Neural progenitor cell (in vitro differentiated cells): ENCODE results near the gene ZFY. TPM values are rescaled to one million over a fixed set of nuclear protein-coding genes. Genes with fewer than 3 reads are reported as not detected.

Experiments
- DNase-seq: peaks from one replicate; pipeline ENCODE4 v3.0.0-alpha.2; 2016; ENCODE audit warnings: low spot score
- H2AFZ ChIP-seq: fragments of 200-600 bp; sonication (generic); replicated peaks from 2 replicates; pipeline ENCODE4 v1.6.1; 2016; ENCODE audit warnings: antibody characterized with exemption
- H3F3A ChIP-seq: fragments of 200-600 bp; sonication (generic); 2 replicates; pipeline ENCODE4 v1.6.1; 2016; ENCODE audit warnings: antibody characterized with exemption, low read depth
- H3K27ac ChIP-seq: fragments of 200-600 bp; sonication (generic); 2 replicates; pipeline ENCODE4 v1.5.1; 2016; ENCODE audit warnings: mild to moderate bottlenecking
- H3K27me3 ChIP-seq: fragments of 200-600 bp; sonication (generic); 2 replicates; pipeline ENCODE4 v1.6.1; 2016; ENCODE audit warnings: mild to moderate bottlenecking, moderate library complexity
- H3K36me3 ChIP-seq: fragments of 200-600 bp; sonication (generic); 2 replicates; pipeline ENCODE4 v1.5.1; 2016
- H3K4me1 ChIP-seq: fragments of 200-600 bp; sonication (generic); 2 replicates; pipeline ENCODE4 v1.6.1; 2016; ENCODE audit warnings: mixed run types
- H3K4me2 ChIP-seq: fragments of 200-600 bp; sonication (generic); 2 replicates; pipeline ENCODE4 v1.6.1; 2016
- H3K4me3 ChIP-seq: fragments of 200-600 bp; sonication (generic); 2 replicates; pipeline ENCODE4 v1.5.1; 2016
- H3K79me2 ChIP-seq: fragments of 200-600 bp; sonication (generic); 2 replicates; pipeline ENCODE4 v1.6.1; 2016; ENCODE audit warnings: low read depth
- H3K9ac ChIP-seq: fragments of 200-600 bp; sonication (generic); 2 replicates; pipeline ENCODE4 v1.6.1; 2016
- H3K9me3 ChIP-seq: fragments of 200-600 bp; sonication (generic); 2 replicates; pipeline ENCODE4 v1.5.1; 2016; ENCODE audit warnings: low read depth
- H4K20me1 ChIP-seq: fragments of 200-600 bp; sonication (generic); 2 replicates; pipeline ENCODE4 v1.6.1; 2016; ENCODE audit warnings: low read depth
- H3K27ac Mint-ChIP-seq: 3 replicates; pipeline ENCODE4 v1.8.0; 2021; ENCODE audit warnings: mixed read lengths
- H3K27me3 Mint-ChIP-seq: 2 replicates; pipeline ENCODE4 v1.8.0; 2022; ENCODE audit warnings: low read depth, mild to moderate bottlenecking, inconsistent platforms, moderate library complexity, mixed read lengths; ENCODE audit not compliant: insufficient read depth
- H3K36me3 Mint-ChIP-seq: 3 replicates; pipeline ENCODE4 v1.8.0; 2021; ENCODE audit warnings: mixed read lengths
- H3K4me1 Mint-ChIP-seq: 3 replicates; pipeline ENCODE4 v1.8.0; 2021; ENCODE audit warnings: mixed read lengths
- H3K4me3 Mint-ChIP-seq: 3 replicates; pipeline ENCODE4 v1.8.0; 2021; ENCODE audit warnings: mild to moderate bottlenecking, moderate library complexity, mixed read lengths
- H3K9me3 Mint-ChIP-seq: 3 replicates; pipeline ENCODE4 v1.8.0; 2020; ENCODE audit warnings: mixed read lengths
- CTCF ChIP-seq: fragments of 200-600 bp; sonication (generic); IDR thresholded peaks from 2 replicates; pipeline ENCODE4 v1.5.1; 2017; ENCODE audit warnings: antibody characterized with exemption, mild to moderate bottlenecking
- EZH2 ChIP-seq: fragments of 200-600 bp; sonication (generic); IDR thresholded peaks from 2 replicates; pipeline ENCODE4 v1.6.1; 2017; ENCODE audit warnings: antibody characterized with exemption, mild to moderate bottlenecking, moderate library complexity
- EZH2phosphoT487 ChIP-seq: fragments of 200-600 bp; sonication (generic); IDR thresholded peaks from 2 replicates; pipeline ENCODE4 v1.6.1; 2017; ENCODE audit warnings: antibody characterized with exemption
- total RNA-seq: library from RNA; depleted of rRNA; stranded (reverse); fragments of >200 nt; gene quantifications from 2 replicates; pipeline ENCODE4 v1.2.3, GENCODE V29; 2015; ENCODE audit warnings: low replicate concordance

The ZFY gene
- total RNA-seq, 1 donor from 2014 or later: not detected

- H3K9me3 ChIP-seq: no peaks in the 10 kb centered on the region
- no peak overlapping the region for H3K4me2 ChIP-seq
- H3K9ac ChIP-seq: no peak overlapping the region
- no peak overlapping the region for H3K4me3 Mint-ChIP-seq
- no peaks in the 10 kb centered on the region for H3F3A ChIP-seq
- no peak for TF ChIP-seq CTCF
- TF ChIP-seq EZH2: no peak
- no peak for TF ChIP-seq EZH2phosphoT487
- H3K36me3 ChIP-seq: no peaks in the 10 kb centered on the region
- no peak overlapping the region for H3K4me3 ChIP-seq
- no peak overlapping the region for H2AFZ ChIP-seq
- no peaks in the 10 kb centered on the region for H3K36me3 Mint-ChIP-seq
- no peaks in the 10 kb centered on the region for H3K79me2 ChIP-seq
- no peak overlapping the region for H3K27ac Mint-ChIP-seq
- no peaks in the 10 kb centered on the region for H4K20me1 ChIP-seq
- H3K27me3 ChIP-seq: no peaks in the 10 kb centered on the region
- no peak for DNase-seq
- no peak overlapping the region for H3K27ac ChIP-seq
- H3K4me1 Mint-ChIP-seq: no peaks in the 10 kb centered on the region
- no peaks in the 10 kb centered on the region for H3K4me1 ChIP-seq
- H3K9me3 Mint-ChIP-seq: no peaks in the 10 kb centered on the region
- no peaks in the 10 kb centered on the region for H3K27me3 Mint-ChIP-seq
These were observed 47.2 kb upstream of the ZFY start for GRCh38 chrY:2887955-2888354.

- no peaks in the 10 kb centered on the region for H3F3A ChIP-seq
- H3K4me3 ChIP-seq: no peak overlapping the region
- no peaks in the 10 kb centered on the region for H3K79me2 ChIP-seq
- no peaks in the 10 kb centered on the region for H3K36me3 Mint-ChIP-seq
- no peaks in the 10 kb centered on the region for H4K20me1 ChIP-seq
- no peak overlapping the region for H3K4me3 Mint-ChIP-seq
- no peaks in the 10 kb centered on the region for H3K9me3 Mint-ChIP-seq
- H3K27ac Mint-ChIP-seq: no peak overlapping the region
- H3K36me3 ChIP-seq: no peaks in the 10 kb centered on the region
- H3K27ac ChIP-seq: no peak overlapping the region
- H3K4me1 Mint-ChIP-seq: no peaks in the 10 kb centered on the region
- DNase-seq: no peak
- H3K27me3 ChIP-seq: no peaks in the 10 kb centered on the region
- H3K4me1 ChIP-seq: no peaks in the 10 kb centered on the region
- H3K27me3 Mint-ChIP-seq: no peaks in the 10 kb centered on the region
- TF ChIP-seq EZH2phosphoT487 (no peak), EZH2 (no peak), CTCF (no peak)
- H3K4me2 ChIP-seq: no peak overlapping the region
- H3K9ac ChIP-seq: no peak overlapping the region
- H2AFZ ChIP-seq: no peak overlapping the region
- no peaks in the 10 kb centered on the region for H3K9me3 ChIP-seq
These were observed 41.7 kb upstream of the ZFY start for GRCh38 chrY:2893471-2893870.

- no peaks in the 10 kb centered on the region for H4K20me1 ChIP-seq
These were observed 39.1 kb upstream of the ZFY start for GRCh38 chrY:2896050-2896449.

More at GRCh38 chrY:2896050-2896449, 39.1 kb upstream of the ZFY start:
- no peaks in the 10 kb centered on the region for H3K36me3 ChIP-seq
- H3K4me1 Mint-ChIP-seq: no peaks in the 10 kb centered on the region
- no peaks in the 10 kb centered on the region for H3K4me1 ChIP-seq
- no peaks in the 10 kb centered on the region for H3K27me3 ChIP-seq
- H3K27ac ChIP-seq: no peak overlapping the region
- no peaks in the 10 kb centered on the region for H3K9me3 Mint-ChIP-seq
- H3K79me2 ChIP-seq: no peaks in the 10 kb centered on the region
- no peaks in the 10 kb centered on the region for H3K9me3 ChIP-seq
- H3K9ac ChIP-seq: no peak overlapping the region
- H3F3A ChIP-seq: no peaks in the 10 kb centered on the region
- no peak overlapping the region for H3K4me3 Mint-ChIP-seq
- H3K4me2 ChIP-seq: no peak overlapping the region
- H3K4me3 ChIP-seq: no peak overlapping the region
- TF ChIP-seq EZH2phosphoT487 (no peak), EZH2 (no peak), CTCF (no peak)
- no peaks in the 10 kb centered on the region for H3K36me3 Mint-ChIP-seq
- no peaks in the 10 kb centered on the region for H3K27me3 Mint-ChIP-seq
- DNase-seq: no peak
- H3K27ac Mint-ChIP-seq: no peak overlapping the region
- no peak overlapping the region for H2AFZ ChIP-seq
